Activated CD4-positive, alpha-beta T cell treated with anti-CD3 and anti-CD28 coated beads for 48 hours (primary cell): ENCODE data around the gene TENM4.

Source experiments
- DNase-seq: peaks from one replicate; pipeline ENCODE4 v3.0.0-alpha.2; 2020

TENM4 gene

DNA sequence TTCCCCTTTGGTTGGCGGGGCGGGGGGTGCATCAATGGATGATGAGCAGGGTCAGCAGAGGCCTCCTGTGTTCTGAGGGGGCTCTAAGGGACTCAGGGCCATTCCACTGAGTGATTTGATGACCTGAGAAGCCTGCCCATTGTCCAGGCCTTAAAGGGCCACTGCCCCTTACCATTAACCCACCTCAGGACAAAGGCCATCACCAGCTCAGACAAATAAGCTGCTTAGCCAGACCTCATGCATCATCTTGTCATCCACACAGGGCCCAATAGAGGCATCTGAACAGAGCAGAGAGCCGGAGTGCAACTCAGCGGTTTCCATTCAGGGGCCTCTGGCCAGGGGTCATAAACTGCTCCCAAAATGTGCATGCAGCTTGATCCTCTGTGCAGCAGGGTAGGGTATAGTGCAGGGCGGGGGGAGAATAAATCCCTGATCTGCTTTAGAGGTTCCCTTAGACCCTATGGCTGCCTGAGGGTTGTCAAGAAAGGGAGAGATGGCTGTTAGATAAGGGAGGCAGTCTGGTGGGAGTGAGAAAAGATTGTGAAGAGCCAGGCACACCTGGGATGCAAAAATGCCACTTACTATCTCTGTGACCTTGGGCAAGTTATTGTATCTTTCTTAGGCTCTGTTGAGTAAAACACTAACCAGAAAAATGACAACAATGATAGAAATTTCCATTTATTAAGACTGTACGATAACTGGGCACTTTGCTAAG is 490.7 kb downstream of the TENM4 start:
- no peak for DNase-seq

DNA sequence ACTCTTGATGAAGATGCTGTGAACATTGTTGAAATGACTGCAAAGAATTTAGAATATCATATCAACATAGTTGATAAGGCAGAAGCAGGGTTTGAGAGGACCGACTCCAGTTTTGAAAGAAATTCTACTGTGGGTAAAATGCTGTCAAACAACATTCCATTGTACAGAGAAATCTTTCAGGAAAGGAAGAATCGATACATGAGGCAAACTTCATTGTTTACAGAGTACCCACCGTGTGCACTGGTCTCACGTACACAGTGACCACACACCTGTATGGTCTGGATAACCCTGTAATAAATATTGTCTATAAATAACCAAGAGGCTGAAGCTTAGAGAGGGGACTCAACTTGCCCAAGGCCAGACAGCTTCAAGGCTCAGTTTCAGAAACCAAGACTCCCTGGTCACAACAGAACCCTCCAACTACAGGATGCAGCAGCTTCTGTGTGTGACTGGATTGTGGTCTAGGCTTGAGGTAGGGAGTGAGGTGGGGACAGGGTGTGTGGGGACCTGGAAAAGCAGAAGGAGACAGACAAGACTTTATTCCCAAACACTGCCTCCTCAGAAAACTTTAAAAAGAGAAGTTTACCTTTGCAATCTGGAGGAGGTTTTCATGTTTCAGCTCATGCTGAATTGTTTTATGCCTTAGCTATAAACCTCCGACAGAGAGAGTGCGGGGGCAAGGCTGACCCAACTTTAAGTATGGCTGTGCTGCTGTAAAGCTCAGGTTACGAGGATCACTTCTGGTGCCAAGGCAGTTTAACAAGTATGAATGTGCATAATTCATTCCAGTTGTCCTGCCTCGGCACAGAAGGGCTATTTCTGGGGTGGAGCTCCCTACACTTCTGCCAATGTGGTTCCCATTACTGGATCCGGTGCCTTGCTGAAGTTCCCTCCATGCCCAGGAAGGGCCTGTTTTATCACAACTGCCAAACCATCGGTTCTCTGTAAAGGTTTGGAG is 493.6 kb downstream of the TENM4 start:
- DNase-seq, result no peak

DNA sequence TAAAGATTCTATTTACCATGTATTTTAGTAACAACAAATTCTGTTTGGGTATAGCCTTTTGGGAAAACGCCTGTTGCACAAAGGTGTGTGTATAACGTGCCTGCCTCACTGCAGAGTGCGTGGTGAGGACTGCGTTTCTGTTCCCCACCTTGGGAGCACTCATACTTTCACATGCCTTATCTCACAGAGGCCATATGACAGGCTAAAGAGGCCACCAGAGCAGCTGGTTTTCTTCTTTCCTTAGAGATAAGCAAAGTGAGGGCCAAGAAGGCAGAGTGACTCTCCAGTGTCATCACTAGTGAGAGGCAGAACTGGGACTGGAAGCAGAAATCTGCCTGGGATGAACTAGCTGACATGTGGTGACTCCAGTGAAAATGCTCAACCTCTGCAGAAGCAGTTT is 497.0 kb downstream of the TENM4 start:
- no peak for DNase-seq

GRCh38 chr11:78943154-78943553 is 497.7 kb downstream of the TENM4 start:
- no peak for DNase-seq

GRCh38 chr11:78941226-78941851 is 499.5 kb downstream of the TENM4 start:
- DNase-seq, result no peak

- no peak for DNase-seq
Measured at GRCh38 chr11:78940500-78941225, 500.2 kb downstream of the TENM4 start.

- DNase-seq, result no peak
Measured at GRCh38 chr11:78938971-78939370, 501.9 kb downstream of the TENM4 start.

GRCh38 chr11:78938036-78938435 is 502.8 kb downstream of the TENM4 start:
- DNase-seq, result no peak

- no peak for DNase-seq
Measured at GRCh38 chr11:78935398-78936068, 505.3 kb downstream of the TENM4 start.

GRCh38 chr11:78933350-78933749 is 507.5 kb downstream of the TENM4 start:
- DNase-seq, result no peak

- no peak for DNase-seq
Measured at GRCh38 chr11:78932757-78933156, 508.1 kb downstream of the TENM4 start.

- no peak for DNase-seq
Measured at GRCh38 chr11:78931891-78932290, 508.9 kb downstream of the TENM4 start.

- no peak for DNase-seq
Measured at GRCh38 chr11:78930810-78931523, 509.9 kb downstream of the TENM4 start.

DNA sequence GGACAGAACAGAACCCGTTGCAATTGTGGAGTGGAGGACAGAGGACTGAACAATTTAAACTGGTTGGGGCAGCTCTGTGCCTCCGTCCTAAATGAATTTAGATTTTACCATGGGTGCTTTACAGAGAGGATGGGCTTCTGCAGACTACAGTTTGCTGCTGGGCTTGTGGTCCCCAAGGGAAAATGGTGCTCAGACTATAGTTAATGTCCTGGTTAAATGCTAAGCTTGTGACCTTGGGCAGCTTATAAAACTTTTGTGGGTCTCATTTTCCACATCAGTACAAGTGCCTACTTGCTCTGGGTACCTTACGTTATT is 511.0 kb downstream of the TENM4 start:
- no peak for DNase-seq

GRCh38 chr11:78929207-78929905 is 511.5 kb downstream of the TENM4 start:
- DNase-seq, result no peak

DNA sequence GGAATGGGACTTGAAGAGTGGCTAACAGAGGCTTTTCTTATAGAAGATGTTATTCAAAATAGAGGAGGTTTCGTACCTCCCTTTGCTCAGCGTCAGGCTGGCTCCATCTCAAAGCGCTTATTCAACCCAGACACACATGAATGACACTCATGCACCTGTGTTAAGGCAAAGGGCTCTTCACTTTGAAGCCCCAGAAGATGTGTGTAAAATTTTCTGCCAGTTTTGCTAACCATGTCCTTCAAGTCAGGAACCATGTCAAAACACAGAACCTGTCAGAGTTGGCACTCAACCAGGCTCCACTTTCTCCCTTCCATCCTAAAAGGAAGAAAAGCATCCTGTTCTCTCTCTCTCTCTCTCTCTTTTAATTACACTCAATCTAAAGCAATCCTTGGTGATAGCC is 513.3 kb downstream of the TENM4 start:
- DNase-seq, result no peak

- DNase-seq, result no peak
Measured at GRCh38 chr11:78926633-78927338, 514.0 kb downstream of the TENM4 start.

DNA sequence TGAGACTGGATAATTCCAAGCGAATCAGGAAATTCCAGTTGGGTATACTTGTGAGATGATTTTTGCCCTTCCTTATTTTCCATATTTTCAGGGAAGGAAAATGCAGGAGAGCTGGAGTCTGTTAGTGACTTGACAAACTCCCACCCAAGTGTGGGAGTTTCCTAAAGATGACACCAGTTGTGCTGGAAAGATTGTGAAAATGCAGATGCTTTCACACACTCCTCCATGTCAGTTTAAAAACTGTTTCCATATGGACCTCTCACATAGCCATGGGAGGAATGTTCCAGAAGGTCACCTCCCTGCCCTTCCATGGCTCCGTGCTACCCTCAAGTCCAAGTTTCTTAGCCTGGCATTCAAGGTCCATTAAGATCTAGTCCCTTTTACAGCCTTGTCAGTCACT is 515.4 kb downstream of the TENM4 start:
- DNase-seq, result no peak

DNA sequence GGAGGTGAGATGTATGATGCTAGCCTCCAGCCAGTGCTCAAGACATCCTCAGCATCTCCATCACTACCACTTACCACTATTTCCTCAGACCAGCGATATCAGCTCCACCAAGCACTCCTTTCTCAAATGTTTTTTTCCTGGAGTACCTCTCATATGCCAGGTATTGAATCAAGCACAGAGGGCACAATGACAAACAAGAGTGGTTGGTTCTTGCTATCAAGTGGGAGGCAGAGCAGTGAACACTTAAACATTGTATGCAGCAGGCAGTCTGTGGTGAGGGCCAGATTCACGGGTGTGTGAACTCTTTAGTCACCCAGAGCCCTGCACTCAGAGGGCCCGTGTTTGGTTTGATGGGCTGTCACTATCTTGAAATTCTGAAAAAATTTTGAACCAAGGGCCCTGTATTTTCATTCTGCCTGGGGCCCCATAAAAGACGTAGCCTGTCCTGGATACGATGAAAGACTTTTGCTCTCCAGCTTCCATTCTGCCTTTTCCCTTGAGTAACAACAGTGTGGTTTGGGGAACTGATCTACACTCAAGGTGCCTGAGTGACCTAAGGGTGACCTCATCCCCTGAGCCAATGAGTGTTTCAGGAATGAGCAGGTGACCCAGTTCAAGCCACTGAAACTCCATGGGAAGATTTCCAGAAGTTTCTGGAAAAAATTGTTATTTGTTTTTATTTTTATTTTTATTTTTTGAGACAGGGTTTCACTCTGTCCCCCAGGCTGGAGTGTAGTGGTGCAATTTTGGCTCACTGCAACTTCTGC is 517.8 kb downstream of the TENM4 start:
- no peak for DNase-seq

GRCh38 chr11:78921509-78921908 is 519.3 kb downstream of the TENM4 start:
- no peak for DNase-seq
